H1 (cell line): ENCODE measurements around the gene BCL7B. TPM values are rescaled to one million over a fixed set of nuclear protein-coding genes. Genes with fewer than 3 reads are reported as not detected.

Experiments
- CTCF ChIA-PET: fragments of 300-600 bp; sonication (Branson Sonifier 250); formaldehyde crosslinking; loops from one replicate; lab custom pipeline; 2021; ENCODE audit not compliant: partially characterized antibody; lab: Charles Lee
- POLR2A ChIA-PET: fragments of 300-600 bp; sonication (Branson Sonifier 250); formaldehyde crosslinking; loops from one replicate; lab custom pipeline; 2021; ENCODE audit warnings: inconsistent platforms; ENCODE audit not compliant: partially characterized antibody; lab: Charles Lee
- DNase-seq, 2 experiments: peaks; one replicate each; pipeline versions ENCODE4 v3.0.0 to v3.0.0-alpha.2; 2010 to 2022; ENCODE audit warnings: low spot score in 2 of 2, low read depth in 1 of 2, mixed read lengths in 1 of 2
- FAIRE-seq: peaks from 2 replicates; lab custom pipeline; 2011; peaks lifted over from hg19 to GRCh38; lab: Jason Lieb, UNC
- H2AFZ ChIP-seq: 2 replicates; pipeline ENCODE4 v1.8.1; 2012; ENCODE audit warnings: low read length, inconsistent platforms
- H2AK5ac ChIP-seq: 2 replicates; pipeline ENCODE4 v1.6.1; 2013; ENCODE audit warnings: low read depth, low read length
- H2BK120ac ChIP-seq: replicated peaks from 2 replicates; pipeline ENCODE3; 2013; ENCODE audit warnings: low read depth, low read length, inconsistent platforms
- H2BK12ac ChIP-seq: 2 replicates; pipeline ENCODE4 v1.6.1; 2013; ENCODE audit warnings: low read depth, low read length
- H2BK15ac ChIP-seq: 2 replicates; pipeline ENCODE4 v1.6.1; 2013; ENCODE audit warnings: low read length
- H2BK20ac ChIP-seq: 2 replicates; pipeline ENCODE4 v1.6.1; 2013; ENCODE audit warnings: low read length
- H2BK5ac ChIP-seq: 2 replicates; pipeline ENCODE4 v1.6.1; 2013; ENCODE audit warnings: low read depth, low read length
- H3K14ac ChIP-seq: 2 replicates; pipeline ENCODE4 v1.6.1; 2013; ENCODE audit warnings: inconsistent platforms; ENCODE audit not compliant: insufficient read length
- H3K18ac ChIP-seq: 2 replicates; pipeline ENCODE4 v1.6.1; 2013; ENCODE audit warnings: low read length; ENCODE audit errors: extremely low read depth
- H3K23ac ChIP-seq: 2 replicates; pipeline ENCODE4 v1.6.1; 2013; ENCODE audit warnings: inconsistent platforms; ENCODE audit not compliant: insufficient read length
- H3K23me2 ChIP-seq: 2 replicates; pipeline ENCODE4 v1.6.1; 2013; ENCODE audit warnings: low read depth, low read length
- H3K27ac ChIP-seq: 2 replicates; pipeline ENCODE4 v1.6.1; 2011; ENCODE audit warnings: low read depth, low read length, inconsistent platforms
- H3K27me3 ChIP-seq, 4 experiments: replicated peaks in 1 of 4; 1 replicate in 1 of 4; 2 replicates in 3 of 4; pipeline versions ENCODE4 v1.6.1 to v1.8.1; 2011 to 2013; ENCODE audit warnings: low read length in 3 of 4, mild to moderate bottlenecking in 3 of 4, inconsistent platforms in 2 of 4, mixed read lengths in 2 of 4, moderate library complexity in 1 of 4; ENCODE audit not compliant: control insufficient read depth in 3 of 4, insufficient read depth in 3 of 4; ENCODE audit errors: extremely low read depth in 1 of 4
- H3K36me3 ChIP-seq, 4 experiments: 2 replicates each; pipeline versions ENCODE4 v1.6.1 to v1.8.1; 2011 to 2013; ENCODE audit warnings: mild to moderate bottlenecking in 4 of 4, low read length in 3 of 4, moderate library complexity in 2 of 4, control low read depth in 1 of 4, inconsistent platforms in 1 of 4; ENCODE audit not compliant: insufficient read depth in 4 of 4, control insufficient read depth in 2 of 4
- H3K4ac ChIP-seq: replicated peaks from 2 replicates; pipeline ENCODE3; 2013; ENCODE audit warnings: low read length, low read depth, mixed read lengths, inconsistent platforms; ENCODE audit not compliant: insufficient read length
- H3K4me1 ChIP-seq, 4 experiments: replicated peaks in 1 of 4; 1 replicate in 1 of 4; 2 replicates in 3 of 4; pipeline versions ENCODE4 v1.6.1 to v1.8.1; 2011 to 2013; ENCODE audit warnings: low read length in 3 of 4, inconsistent platforms in 2 of 4, mixed read lengths in 1 of 4; ENCODE audit not compliant: insufficient read depth in 4 of 4, control insufficient read depth in 3 of 4
- H3K4me2 ChIP-seq, 2 experiments: 2 replicates each; pipeline versions ENCODE4 v1.6.1 to v1.8.1; 2011 to 2013; ENCODE audit warnings: low read depth in 2 of 2, low read length in 2 of 2, control low read depth in 1 of 2, inconsistent platforms in 1 of 2, mild to moderate bottlenecking in 1 of 2; ENCODE audit not compliant: insufficient read depth in 1 of 2
- H3K4me3 ChIP-seq, 4 experiments: fragments of 200-600, 300-600 bp in 1 of 4; sonication (generic), shearing (Covaris generic), sonication (Bioruptor Twin) in 1 of 4; 2 replicates each; pipeline versions ENCODE4 v1.5.1 to v1.8.1; 2011 to 2016; ENCODE audit warnings: low read length in 4 of 4, low read depth in 3 of 4, control low read depth in 2 of 4, inconsistent platforms in 2 of 4, mild to moderate bottlenecking in 2 of 4, mixed read lengths in 1 of 4, moderate library complexity in 1 of 4; ENCODE audit not compliant: insufficient read depth in 2 of 4; ENCODE audit errors: extremely low read depth in 1 of 4
- H3K56ac ChIP-seq: replicated peaks from 2 replicates; pipeline ENCODE3; 2013; ENCODE audit warnings: low read depth, mild to moderate bottlenecking, mixed read lengths, low read length, inconsistent platforms; ENCODE audit not compliant: insufficient read length
- H3K79me1 ChIP-seq: 2 replicates; pipeline ENCODE4 v1.6.1; 2013; ENCODE audit warnings: low read depth, low read length, control low read depth
- H3K79me2 ChIP-seq, 2 experiments: 2 replicates each; pipeline versions ENCODE4 v1.6.1 to v1.8.1; 2012 to 2013; ENCODE audit warnings: low read length in 2 of 2, mild to moderate bottlenecking in 2 of 2, inconsistent platforms in 1 of 2; ENCODE audit not compliant: insufficient read depth in 2 of 2, control insufficient read depth in 1 of 2
- H3K9ac ChIP-seq, 4 experiments: replicated peaks in 1 of 4; 1 replicate in 1 of 4; 2 replicates in 3 of 4; pipeline versions ENCODE4 v1.6.1 to v1.8.1; 2011 to 2013; ENCODE audit warnings: low read depth in 3 of 4, low read length in 3 of 4, control low read depth in 2 of 4, mild to moderate bottlenecking in 2 of 4, moderate library complexity in 2 of 4, inconsistent platforms in 1 of 4; ENCODE audit errors: extremely low read depth in 1 of 4
- H3K9me3 ChIP-seq, 2 experiments: 2 replicates each; pipeline versions ENCODE4 v1.6.1 to v1.8.1; 2012 to 2013; ENCODE audit warnings: mild to moderate bottlenecking in 2 of 2, moderate library complexity in 2 of 2, control low read depth in 1 of 2, inconsistent platforms in 1 of 2, low read depth in 1 of 2, low read length in 1 of 2, mixed read lengths in 1 of 2; ENCODE audit not compliant: insufficient read depth in 2 of 2
- H4K20me1 ChIP-seq, 2 experiments: replicated peaks in 1 of 2; 2 replicates each; pipeline versions ENCODE3 to v1.8.1; 2011 to 2013; ENCODE audit warnings: inconsistent platforms in 2 of 2, low read length in 2 of 2, mild to moderate bottlenecking in 1 of 2; ENCODE audit not compliant: insufficient read depth in 2 of 2, control insufficient read depth in 1 of 2
- H4K5ac ChIP-seq: 2 replicates; pipeline ENCODE4 v1.6.1; 2013; ENCODE audit warnings: low read length, low read depth, mixed read lengths, inconsistent platforms; ENCODE audit not compliant: insufficient read length
- H4K8ac ChIP-seq: 2 replicates; pipeline ENCODE4 v1.8.0; 2013; ENCODE audit warnings: mild to moderate bottlenecking, moderate library complexity, low read length, inconsistent platforms; ENCODE audit not compliant: insufficient read depth; ENCODE audit errors: extremely low read depth
- H4K91ac ChIP-seq: replicated peaks from 2 replicates; pipeline ENCODE3; 2013; ENCODE audit warnings: low read length, mixed read lengths, inconsistent platforms; ENCODE audit not compliant: insufficient read length
- ASH2L ChIP-seq: fragments of 200-600, 300-600 bp; sonication (generic); IDR thresholded peaks from one replicate; pipeline ENCODE4 v1.7.1; 2017; ENCODE audit warnings: low read length
- RXRA ChIP-seq: IDR thresholded peaks from 2 replicates; pipeline ENCODE4 v1.6.1; 2011; ENCODE audit warnings: low read depth, mild to moderate bottlenecking, low read length, moderate library complexity; ENCODE audit not compliant: insufficient read depth
- WGBS, 2 experiments: shearing (Covaris generic) in 1 of 2; methylation state at CpG; one replicate each; pipeline versions ENCODE4 v1.1.6 to v1.1.7; 2013 to 2015; ENCODE audit warnings: low lambda C conversion rate in 2 of 2, mixed read lengths in 2 of 2, inconsistent platforms in 1 of 2, low coverage in 1 of 2, missing lambda C conversion rate in 1 of 2; ENCODE audit not compliant: insufficient replicate concordance in 2 of 2, insufficient coverage in 1 of 2, insufficient read length in 1 of 2; ENCODE audit errors: extremely low coverage in 1 of 2, missing lambda C conversion rate in 1 of 2; 5-methylcytosine and 5-hydroxymethylcytosine counted together
- polyA plus RNA-seq, 7 experiments: library from polyadenylated mRNA; depleted of rRNA in 3 of 7; stranded (reverse) in 5 of 7; unstranded in 2 of 7; fragments of >200 nt in 5 of 7; fragments of 200-250 nt in 2 of 7; gene quantifications; 1 replicate in 5 of 7; 2 replicates in 1 of 7; 4 replicates in 1 of 7; pipeline versions ENCODE4 v1.2.1 to v1.2.3, GENCODE V29; 2011 to 2013; ENCODE audit warnings: missing spikeins in 2 of 7, mixed read lengths in 2 of 7
- total RNA-seq: library from RNA; stranded (reverse); fragmentation: NEBNext Ultra II Directional; extraction: Animal tissue kit (Norgen Biotek cat#: 25700); gene quantifications from 2 replicates; pipeline ENCODE4 v1.2.1, GENCODE V29; 2021

BCL7B gene
- total and polyA plus RNA-seq, 2 of the 8 experiments (the other 6 are each of a cell fraction or from before 2014, with no cell fraction given) = 24.9 to 44.6 TPM

GRCh38 chr7:73577627-73578341 is 20.3 kb upstream of the BCL7B start:
- WGBS, 2 experiments = 41% methylated on average over 24 of the region's 32 CpGs; no CpG with 5 or more reads in 1 of the 2 experiments
- Histone ChIP-seq H3K23me2 (peaks cover 5% of the 10 kb centered on the region; the same call in 1 of the 2 replicates), H2AFZ (no peak overlapping the region), H2AK5ac (no peak overlapping the region), H3K4ac (peak overlapping the region; percentile 53), H4K5ac (no peak overlapping the region), H3K56ac (no peak overlapping the region), H3K27me3 (peaks cover 0 to 10% (median 6%) of the 10 kb centered on the region in 4 experiments; a peak in 6 of 7 replicates), H3K4me3 (peak overlapping the region; percentile 74 to 83 (median 79)), H3K14ac (no peak overlapping the region), H3K79me1 (peaks cover 3% of the 10 kb centered on the region; the same call in 1 of the 2 replicates), H4K8ac (peak overlapping the region; percentile 94; the same call in 1 of the 2 replicates), H3K23ac (no peak overlapping the region), H2BK5ac (no peak overlapping the region), H4K20me1 (peaks cover 0 to 5% of the 10 kb centered on the region in 2 experiments), H2BK15ac (no peak overlapping the region), H2BK12ac (no peak overlapping the region), H4K91ac (peak overlapping the region; percentile 15), H3K36me3 (peaks cover 14 to 18% (median 15%) of the 10 kb centered on the region in 4 experiments), H3K9me3 (no peaks in the 10 kb centered on the region), H3K79me2 (peaks cover 0 to 6% of the 10 kb centered on the region in 2 experiments; a peak in 1 of 4 replicates), H3K18ac (no peak overlapping the region), H3K27ac (no peak overlapping the region; the same call in 1 of the 2 replicates), H3K4me2 (peak overlapping the region; percentile 56 to 82), H3K4me1 (peaks cover 0 to 3% (median 0%) of the 10 kb centered on the region in 4 experiments; a peak in 2 of 7 replicates), H3K9ac (peak overlapping the region; percentile 55 to 75 (median 74)), H2BK20ac (no peak overlapping the region), H2BK120ac (no peak overlapping the region)
- FAIRE-seq (no peak), DNase-seq (no peak)
- ChIA-PET CTCF (interaction anchor here (1.0 to 2.0 kb wide), 3 partner anchors 8 to 58 kb away, joined by 3 to 7 read pairs (median 5); no protein-coding TSS in a partner anchor), POLR2A (interaction anchor here (0.7 to 4.8 kb wide), 9 partner anchors 11 to 605 kb away, joined by 3 to 39 read pairs (median 3); partner anchors contain the start of genes BAZ1B, BCL7B and STX1A)
- TF ChIP-seq RXRA (no peak), ASH2L (peak; percentile 12)
